Esophagus (tissue), 2 donors: ENCODE results near the gene RNF213. TPM values are rescaled to one million over a fixed set of nuclear protein-coding genes. Genes with fewer than 3 reads are reported as not detected.

Experiments
- H3K27ac ChIP-seq, 2 donors: one replicate each; pipeline ENCODE4 v1.5.1; 2013; ENCODE audit warnings: low read depth in 2 of 2, mild to moderate bottlenecking in 2 of 2, inconsistent platforms in 1 of 2, low read length in 1 of 2, moderate library complexity in 1 of 2
- H3K27me3 ChIP-seq, 2 donors: one replicate each; pipeline ENCODE4 v1.6.1; 2013; ENCODE audit warnings: low read length in 2 of 2, control low read depth in 1 of 2, mild to moderate bottlenecking in 1 of 2; ENCODE audit not compliant: insufficient read depth in 2 of 2, control insufficient read depth in 1 of 2
- H3K36me3 ChIP-seq, 2 donors: one replicate each; pipeline ENCODE4 v1.6.1; 2013; ENCODE audit warnings: low read length in 1 of 2; ENCODE audit not compliant: control insufficient read depth in 2 of 2, insufficient read depth in 2 of 2
- H3K4me1 ChIP-seq, 2 donors: one replicate each; pipeline ENCODE4 v1.6.1; 2013; ENCODE audit warnings: low read length in 1 of 2; ENCODE audit not compliant: control insufficient read depth in 2 of 2, insufficient read depth in 2 of 2
- H3K4me3 ChIP-seq, 2 donors: one replicate each; pipeline ENCODE4 v1.5.1; 2013; ENCODE audit warnings: low read length in 2 of 2, mild to moderate bottlenecking in 2 of 2, low read depth in 1 of 2, moderate library complexity in 1 of 2
- H3K9me3 ChIP-seq, 2 donors: one replicate each; pipeline ENCODE4 v1.6.1; 2013; ENCODE audit warnings: mild to moderate bottlenecking in 2 of 2, low read depth in 1 of 2, low read length in 1 of 2, moderate library complexity in 1 of 2; ENCODE audit not compliant: control insufficient read depth in 2 of 2, insufficient read depth in 1 of 2
- WGBS, 2 donors: extraction: QIAGEN DNeasy Blood & Tissue Kit; methylation state at CpG; one replicate each; pipeline ENCODE4 v1.1.7; 2013; 5-methylcytosine and 5-hydroxymethylcytosine counted together
- polyA plus RNA-seq, 2 donors: library from polyadenylated mRNA; stranded (reverse); fragments of 200-250 nt; gene quantifications; one replicate each; pipeline ENCODE4 v1.2.3, GENCODE V29; 2013
- donor health status: healthy with polysubstance abuse.
- donor health status: Bipolar disorder and iron deficiency.

The RNF213 gene
- polyA plus RNA-seq, 2 donors = 17.9 to 54.7 TPM

DNA sequence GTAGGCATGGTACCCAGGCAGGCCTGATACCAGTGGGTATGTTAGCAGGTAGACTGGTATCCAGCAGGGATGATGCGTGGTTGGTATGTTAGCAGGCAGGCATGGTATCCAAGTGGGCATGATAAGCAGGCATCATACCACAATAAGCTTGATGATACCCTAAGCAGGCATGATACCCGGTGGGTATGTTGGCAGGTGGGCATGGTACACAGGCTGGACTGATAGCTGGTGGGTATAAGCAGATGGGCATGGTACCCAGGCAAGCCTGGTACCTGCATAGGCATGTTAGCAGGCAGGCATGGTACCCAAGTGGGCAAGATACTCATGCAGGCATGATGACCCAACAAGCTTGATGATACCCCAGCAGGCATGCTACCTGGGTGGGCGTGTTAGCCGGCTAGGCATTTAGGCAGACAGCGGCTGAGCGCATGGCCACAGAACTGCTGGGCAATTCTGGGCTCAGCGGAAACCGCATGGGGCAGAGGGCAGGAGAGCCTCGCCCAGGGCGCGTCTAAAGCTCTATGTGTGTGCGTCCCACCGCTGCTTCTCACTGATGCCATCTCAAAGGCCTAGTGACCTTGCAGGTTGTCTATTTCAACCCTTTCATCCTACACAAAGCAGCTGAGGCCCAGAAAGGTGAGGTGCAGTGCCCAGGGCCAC is 42.8 kb upstream of the RNF213 start:
- Histone ChIP-seq H3K27me3 (no peaks in the 10 kb centered on the region), H3K4me3 (no peak overlapping the region), H3K4me1 (peaks cover 0 to 4% of the 10 kb centered on the region in 2 donors), H3K9me3 (no peaks in the 10 kb centered on the region), H3K36me3 (peaks cover 4 to 23% of the 10 kb centered on the region in 2 donors), H3K27ac (no peak overlapping the region)
- WGBS, 2 donors = 91 to 98% methylated on average over 13 of the region's 13 CpGs

DNA sequence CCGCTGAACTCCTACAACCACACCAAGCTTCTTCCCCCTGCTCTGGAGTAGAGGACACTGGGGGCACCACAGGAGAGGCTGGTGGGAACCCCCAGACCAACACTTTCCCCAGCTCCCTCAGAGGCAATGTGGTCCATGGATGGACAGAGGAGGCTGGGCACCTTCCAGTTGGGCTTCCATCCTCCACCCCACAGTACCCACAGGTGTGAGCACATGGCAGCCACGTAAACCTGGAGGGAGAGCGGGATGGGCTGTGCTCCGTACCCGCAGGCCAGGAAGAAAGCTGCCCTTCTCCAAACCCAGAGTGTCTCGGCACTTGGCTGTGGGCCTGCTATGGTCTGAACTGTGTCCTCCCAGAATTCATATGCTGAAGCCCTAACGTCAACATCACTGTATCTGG is 42.3 kb upstream of the RNF213 start:
- H3K4me1 ChIP-seq = peaks cover 0 to 4% of the 10 kb centered on the region in 2 donors
- peaks cover 4 to 23% of the 10 kb centered on the region in 2 donors for H3K36me3 ChIP-seq
- no peak overlapping the region for H3K27ac ChIP-seq
- H3K27me3 ChIP-seq = no peaks in the 10 kb centered on the region
- 76 to 92% methylated on average over 7 of the region's 7 CpGs for WGBS, 2 donors
- no peaks in the 10 kb centered on the region for H3K9me3 ChIP-seq
- no peak overlapping the region for H3K4me3 ChIP-seq

DNA sequence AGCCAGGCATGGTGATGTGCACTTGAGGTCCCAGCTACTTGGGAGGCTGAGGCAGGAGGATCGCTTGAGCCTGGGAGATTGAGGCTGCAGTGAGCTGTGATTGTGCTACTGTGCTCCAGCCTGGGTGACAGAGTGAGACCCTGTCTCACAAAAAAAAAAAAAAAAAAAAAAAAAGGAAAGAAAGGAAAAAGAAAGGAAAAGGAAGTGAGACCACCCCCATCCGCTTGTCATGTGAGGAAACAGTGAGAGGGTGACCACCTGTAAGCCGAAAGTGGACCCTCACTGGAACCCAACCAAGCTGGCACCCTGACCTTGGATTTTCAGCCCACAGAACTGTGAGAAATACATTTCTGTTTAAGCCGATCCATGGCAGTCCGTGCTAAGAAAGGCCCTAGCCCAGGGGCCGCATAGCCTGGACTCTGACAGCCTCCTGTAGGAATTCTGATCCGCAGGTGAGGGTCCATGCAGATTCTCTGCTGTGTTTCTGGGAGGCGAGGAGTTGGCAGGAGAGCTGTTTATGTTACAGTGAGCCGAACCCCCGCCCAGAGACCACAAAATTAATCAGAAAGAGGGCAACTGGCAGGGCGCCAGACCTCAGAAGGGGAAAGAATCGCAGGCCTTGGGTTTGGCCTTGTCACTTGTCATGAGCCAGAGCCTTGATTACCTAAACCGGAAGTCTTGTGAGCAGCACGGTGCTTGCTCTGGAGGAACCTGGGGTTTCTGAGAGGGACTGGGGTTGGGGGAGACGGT is 41.5 kb upstream of the RNF213 start:
- no peaks in the 10 kb centered on the region for H3K9me3 ChIP-seq
- H3K4me1 ChIP-seq = peaks cover 0 to 4% of the 10 kb centered on the region in 2 donors
- H3K27me3 ChIP-seq = no peaks in the 10 kb centered on the region
- H3K27ac ChIP-seq = peak overlapping the region; percentile 82 to 86
- WGBS, 2 donors = 28 to 34% methylated on average over 15 of the region's 15 CpGs
- peaks cover 1 to 23% of the 10 kb centered on the region in 2 donors for H3K36me3 ChIP-seq
- peak overlapping the region; percentile 77 to 95 for H3K4me3 ChIP-seq

DNA sequence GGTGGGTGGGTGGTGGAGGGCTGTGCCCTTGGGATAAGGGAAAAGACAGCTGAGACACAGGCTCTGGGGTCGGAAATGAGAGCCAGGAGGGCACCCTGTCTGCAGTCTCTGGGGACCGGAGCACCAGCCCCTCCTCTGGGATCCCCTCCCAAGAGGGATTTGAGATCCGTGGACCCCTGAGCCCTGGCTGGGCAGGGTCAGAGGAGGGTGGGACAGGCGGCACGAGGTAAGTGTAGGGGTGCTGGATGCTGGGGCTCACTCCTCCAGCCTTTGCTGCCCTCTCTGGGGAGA is 40.9 kb upstream of the RNF213 start:
- peaks cover 0 to 20% of the 10 kb centered on the region in 2 donors for H3K36me3 ChIP-seq
- peak overlapping the region; percentile 77 to 95 for H3K4me3 ChIP-seq
- WGBS, 2 donors = 0 to 2% methylated on average over 5 of the region's 5 CpGs
- no peaks in the 10 kb centered on the region for H3K9me3 ChIP-seq
- peak overlapping the region; percentile 82 to 86 for H3K27ac ChIP-seq
- no peaks in the 10 kb centered on the region for H3K27me3 ChIP-seq
- H3K4me1 ChIP-seq = peaks cover 0 to 4% of the 10 kb centered on the region in 2 donors

DNA sequence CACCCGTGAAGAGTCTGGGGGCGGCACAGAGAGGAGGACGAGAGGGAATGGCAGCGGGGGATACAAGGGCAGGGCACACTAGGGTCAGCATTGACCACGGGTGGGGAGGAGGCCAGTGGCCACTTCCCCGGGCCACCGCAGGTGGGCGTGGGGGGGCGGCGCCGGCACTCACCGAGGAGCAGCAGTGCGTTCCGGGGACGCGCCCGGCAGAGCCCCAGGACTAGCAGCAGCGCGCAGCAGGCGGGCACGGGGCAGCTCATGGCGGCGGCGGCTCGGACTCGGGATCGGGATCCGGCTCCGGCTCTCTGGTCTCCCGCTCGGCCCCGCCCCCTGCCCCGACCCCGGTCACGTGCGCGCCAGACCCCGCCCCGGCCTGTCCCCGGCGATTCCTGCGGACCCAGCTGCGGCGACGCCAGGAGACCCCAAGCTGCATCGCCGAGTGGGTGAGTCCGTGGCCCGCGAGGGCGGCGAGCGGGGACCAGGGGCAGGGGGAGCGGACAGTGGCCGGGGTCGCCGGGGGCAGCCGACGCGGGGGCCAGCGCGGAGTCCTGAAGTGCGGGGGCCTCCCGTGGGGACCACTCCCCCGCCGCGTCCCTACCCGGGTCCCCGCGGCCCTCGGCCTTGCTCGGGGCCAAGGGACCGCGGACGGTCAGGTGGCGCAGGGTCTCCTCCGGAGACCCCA is 40.5 kb upstream of the RNF213 start, which contains the start of the genes SGSH and SLC26A11:
SGSH (minus strand) TSS at position 280 of the 682 bp plus-strand sequence; CDS start at position 260, 20 bp downstream.
SLC26A11 (plus strand) TSS at position 374 of the 682 bp plus-strand sequence. CDS start 1,134 bp downstream, outside the sequence.
- peaks cover 0 to 4% of the 10 kb centered on the region in 2 donors for H3K4me1 ChIP-seq
- H3K4me3 ChIP-seq = peak within 1 kb of the TSS; percentile 77 to 95
- peaks cover 0 to 15% of the 10 kb centered on the region in 2 donors for H3K36me3 ChIP-seq
- 0 to 1% methylated on average over 43 to 77 of the region's 77 CpGs for WGBS, 2 donors
- H3K27me3 ChIP-seq = no peaks in the 10 kb centered on the region
- peak within 1 kb of the TSS; percentile 82 to 86 for H3K27ac ChIP-seq
- H3K9me3 ChIP-seq = no peaks in the 10 kb centered on the region

DNA sequence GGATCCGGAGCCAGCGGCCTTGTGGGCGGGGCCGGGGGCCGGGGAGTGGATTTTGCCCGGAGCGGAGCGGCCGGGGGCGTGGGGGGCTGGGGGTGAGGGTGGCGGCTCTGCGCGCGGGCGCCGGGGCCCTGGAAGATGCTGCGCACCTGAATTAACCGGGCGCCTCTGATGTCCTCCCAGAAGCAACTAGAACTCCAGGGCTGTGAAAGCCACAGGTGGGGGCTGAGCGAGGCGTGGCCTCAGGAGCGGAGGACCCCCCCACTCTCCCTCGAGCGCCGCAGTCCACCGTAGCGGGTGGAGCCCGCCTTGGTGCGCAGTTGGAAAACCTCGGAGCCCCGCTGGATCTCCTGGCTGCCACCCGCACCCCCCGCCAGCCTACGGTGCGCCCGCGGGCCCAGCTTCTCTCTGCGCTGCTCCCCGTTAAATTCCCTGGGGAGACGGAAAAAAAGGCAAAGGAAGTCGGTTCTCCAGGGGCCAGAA is 39.9 kb upstream of the RNF213 start:
- Histone ChIP-seq H3K4me1 (peaks cover 0 to 4% of the 10 kb centered on the region in 2 donors), H3K27ac (peak overlapping the region; percentile 82 to 86), H3K9me3 (no peaks in the 10 kb centered on the region), H3K4me3 (peak overlapping the region; percentile 77 to 95), H3K27me3 (no peaks in the 10 kb centered on the region), H3K36me3 (peaks cover 0 to 15% of the 10 kb centered on the region in 2 donors)
- 3 to 6% methylated on average over 36 to 41 of the region's 41 CpGs for WGBS, 2 donors

DNA sequence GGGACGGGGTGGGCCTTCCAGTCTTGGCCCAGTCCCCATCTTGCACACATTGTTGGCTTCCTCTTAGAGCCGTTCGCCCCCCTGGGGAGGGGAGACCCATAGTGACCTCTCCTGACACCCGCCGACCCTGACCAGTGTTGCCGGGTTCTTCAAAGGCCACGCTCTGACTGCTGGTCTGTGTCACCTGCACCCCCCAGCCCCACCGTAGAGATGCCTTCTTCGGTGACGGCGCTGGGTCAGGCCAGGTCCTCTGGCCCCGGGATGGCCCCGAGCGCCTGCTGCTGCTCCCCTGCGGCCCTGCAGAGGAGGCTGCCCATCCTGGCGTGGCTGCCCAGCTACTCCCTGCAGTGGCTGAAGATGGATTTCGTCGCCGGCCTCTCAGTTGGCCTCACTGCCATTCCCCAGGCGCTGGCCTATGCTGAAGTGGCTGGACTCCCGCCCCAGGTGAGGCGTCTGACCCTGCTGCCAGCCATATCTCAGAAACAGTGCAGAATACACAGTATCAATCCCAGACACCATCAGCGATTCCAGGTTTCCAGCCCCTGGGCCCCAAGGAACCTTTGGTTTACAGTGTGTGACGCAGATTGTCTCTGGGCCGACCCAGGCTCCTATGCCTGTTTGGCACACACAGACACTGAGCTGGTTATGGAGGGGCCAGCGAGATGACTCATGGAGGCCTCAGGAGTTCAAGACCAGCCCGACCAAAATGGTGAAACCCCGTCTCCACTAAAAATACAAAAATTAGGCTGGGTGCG is 39.1 kb upstream of the RNF213 start:
- Histone ChIP-seq H3K27me3 (no peaks in the 10 kb centered on the region), H3K4me3 (peak overlapping the region; percentile 77 to 95), H3K27ac (no peak overlapping the region), H3K4me1 (peaks cover 0 to 4% of the 10 kb centered on the region in 2 donors), H3K36me3 (peaks cover 0 to 12% of the 10 kb centered on the region in 2 donors), H3K9me3 (no peaks in the 10 kb centered on the region)
- 78 to 86% methylated on average over 29 of the region's 29 CpGs for WGBS, 2 donors

DNA sequence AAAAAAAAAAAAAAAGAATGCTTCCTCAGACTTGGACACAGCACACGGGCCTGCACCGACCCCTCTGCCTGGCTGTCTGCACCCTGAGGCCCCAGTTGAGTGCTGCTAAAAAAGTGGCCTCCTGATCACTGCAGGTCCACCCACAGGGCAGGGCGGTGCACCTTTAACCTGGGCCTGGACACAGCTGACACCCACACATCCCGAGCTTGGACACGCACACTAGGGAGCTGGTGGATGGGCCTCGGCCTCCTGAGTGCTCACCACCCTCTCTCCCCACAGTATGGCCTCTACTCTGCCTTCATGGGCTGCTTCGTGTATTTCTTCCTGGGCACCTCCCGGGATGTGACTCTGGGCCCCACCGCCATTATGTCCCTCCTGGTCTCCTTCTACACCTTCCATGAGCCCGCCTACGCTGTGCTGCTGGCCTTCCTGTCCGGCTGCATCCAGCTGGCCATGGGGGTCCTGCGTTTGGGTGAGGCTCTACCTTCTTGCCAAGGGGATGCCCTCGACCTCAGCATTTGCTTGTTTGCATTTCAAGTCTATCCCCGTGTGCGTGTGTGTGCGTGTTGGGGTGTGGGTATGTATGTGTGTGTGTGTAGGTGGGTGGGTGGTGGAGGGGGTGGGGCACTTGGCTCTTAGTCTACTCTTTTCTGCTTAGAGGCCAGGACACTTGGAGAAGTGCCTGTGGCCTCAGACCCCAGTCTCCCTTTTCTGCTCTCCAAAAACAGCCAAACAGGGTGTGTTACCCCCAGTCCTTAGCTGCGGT is 38.1 kb upstream of the RNF213 start:
- peaks cover 0 to 5% of the 10 kb centered on the region in 2 donors for H3K36me3 ChIP-seq
- peaks cover 0 to 4% of the 10 kb centered on the region in 2 donors for H3K4me1 ChIP-seq
- H3K4me3 ChIP-seq = no peak overlapping the region
- H3K27ac ChIP-seq = no peak overlapping the region
- no peaks in the 10 kb centered on the region for H3K27me3 ChIP-seq
- WGBS, 2 donors = 90 to 91% methylated on average over 18 of the region's 18 CpGs
- no peaks in the 10 kb centered on the region for H3K9me3 ChIP-seq
